ENCODE measurements around the gene MAP3K3.
A peak's percentile ranks its signal among the peaks of the same experiment; 100 is the strongest.

MAP3K3 gene

DNA sequence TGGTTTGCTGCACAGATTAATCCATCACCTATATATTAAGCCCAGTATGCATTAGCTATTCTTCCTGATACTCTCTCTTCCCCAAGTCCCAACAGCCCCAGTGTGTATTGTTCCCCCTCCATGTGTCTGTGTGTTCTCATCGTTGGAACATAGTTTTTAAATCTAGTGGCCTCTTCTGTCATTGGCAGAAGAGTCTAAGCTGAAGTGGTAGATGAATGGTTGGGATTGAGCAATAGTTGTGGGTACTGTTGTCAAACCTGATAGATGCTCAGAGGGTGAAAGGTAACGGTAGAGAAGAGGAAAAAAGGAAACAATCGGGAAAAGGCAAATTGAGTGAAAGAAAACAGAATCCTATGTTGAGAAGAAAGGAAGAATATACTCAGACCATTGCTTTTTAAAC, 29.9 kb downstream of the MAP3K3 start:
- Histone ChIP-seq H2BK120ac (ENCODE audit: insufficient read depth, low read length, poor library complexity) (no peak overlapping the region), H4K91ac (ENCODE audit: low read depth, low read length) (no peak overlapping the region), H2AK5ac (ENCODE audit: low read length) (no peak overlapping the region), H3K27ac (ENCODE audit: low read depth, low read length) (no peak overlapping the region), H3K36me3 (ENCODE audit: control insufficient read depth in 1 of 2, insufficient read depth in 2 of 2, low read length in 2 of 2) (peaks cover 5 to 6% of the 10 kb centered on the region in 2 experiments), H3K4ac (ENCODE audit: low read depth, low read length) (no peak overlapping the region), H3K4me2 (ENCODE audit: low read length) (no peak overlapping the region), H3K4me3 (ENCODE audit: low read depth, low read length) (no peak overlapping the region), H3K79me1 (ENCODE audit: low read length) (peaks cover 2% of the 10 kb centered on the region), H2AFZ (ENCODE audit: insufficient read depth, low read length, poor library complexity) (no peak overlapping the region), H3K9me3 (ENCODE audit: insufficient read depth, low read depth, low read length) (no peaks in the 10 kb centered on the region), H4K12ac (ENCODE audit: low read depth, low read length) (no peak overlapping the region), H3K9ac (ENCODE audit: low read length) (no peak overlapping the region), H2BK5ac (ENCODE audit: low read depth, low read length, poor library complexity) (no peak overlapping the region), H3K79me2 (ENCODE audit: control insufficient read depth, insufficient read depth, low read length, poor library complexity) (no peaks in the 10 kb centered on the region), H3K27me3 (ENCODE audit: insufficient read depth, low read length) (no peaks in the 10 kb centered on the region), H3K4me1 (ENCODE audit: control insufficient read depth in 1 of 2, insufficient read depth in 2 of 2, low read length in 2 of 2) (peaks cover 4 to 8% of the 10 kb centered on the region in 2 experiments), H3K23ac (ENCODE audit: low read length) (no peak overlapping the region), H4K8ac (ENCODE audit: low read depth, low read length) (no peak overlapping the region), H2BK12ac (ENCODE audit: low read length) (no peak overlapping the region), H3K14ac (ENCODE audit: low read length) (no peak overlapping the region), H3K18ac (ENCODE audit: low read length) (no peak overlapping the region)
- WGBS (ENCODE audit: extremely low coverage, insufficient coverage, insufficient read length) = no CpG with 5 or more reads among the region's 3 CpGs
- DNase-seq = no peak

DNA sequence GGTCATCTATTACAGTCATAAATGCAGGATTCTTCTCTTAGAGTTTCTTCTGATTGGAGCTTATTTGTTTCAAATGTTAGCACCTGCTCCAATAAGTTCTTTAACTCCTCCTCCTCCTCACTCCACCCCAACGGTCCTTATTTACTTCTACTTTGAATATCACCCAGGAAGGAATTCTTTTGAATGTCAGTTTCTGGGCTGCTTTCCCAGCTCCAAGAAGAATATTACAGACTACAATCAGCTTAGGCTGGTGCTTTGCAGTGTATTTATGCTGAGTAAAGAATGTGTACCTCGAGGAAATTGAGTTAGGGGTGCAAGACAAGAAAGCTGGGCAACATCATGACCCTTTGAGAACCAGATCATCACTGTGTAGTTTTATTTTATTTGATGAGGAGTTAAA, 30.8 kb downstream of the MAP3K3 start:
- H2BK12ac ChIP-seq (ENCODE audit: low read length) = no peak overlapping the region
- H3K18ac ChIP-seq (ENCODE audit: low read length) = no peak overlapping the region
- H3K4me2 ChIP-seq (ENCODE audit: low read length) = no peak overlapping the region
- H3K4me1 ChIP-seq (ENCODE audit: control insufficient read depth in 1 of 2, insufficient read depth in 2 of 2, low read length in 2 of 2) = peaks cover 0 to 2% of the 10 kb centered on the region in 2 experiments
- H3K27ac ChIP-seq (ENCODE audit: low read depth, low read length) = no peak overlapping the region
- no peak overlapping the region for H4K91ac ChIP-seq (ENCODE audit: low read depth, low read length)
- no peak for DNase-seq
- H3K4me3 ChIP-seq (ENCODE audit: low read depth, low read length) = no peak overlapping the region
- no peak overlapping the region for H2AFZ ChIP-seq (ENCODE audit: insufficient read depth, low read length, poor library complexity)
- H3K14ac ChIP-seq (ENCODE audit: low read length) = no peak overlapping the region
- no peak overlapping the region for H2BK120ac ChIP-seq (ENCODE audit: insufficient read depth, low read length, poor library complexity)
- no peaks in the 10 kb centered on the region for H3K79me1 ChIP-seq (ENCODE audit: low read length)
- peaks cover 5 to 6% of the 10 kb centered on the region in 2 experiments for H3K36me3 ChIP-seq (ENCODE audit: control insufficient read depth in 1 of 2, insufficient read depth in 2 of 2, low read length in 2 of 2)
- no peak overlapping the region for H3K9ac ChIP-seq (ENCODE audit: low read length)
- no peak overlapping the region for H3K4ac ChIP-seq (ENCODE audit: low read depth, low read length)
- no peaks in the 10 kb centered on the region for H3K79me2 ChIP-seq (ENCODE audit: control insufficient read depth, insufficient read depth, low read length, poor library complexity)
- no peak overlapping the region for H3K23ac ChIP-seq (ENCODE audit: low read length)
- H3K27me3 ChIP-seq (ENCODE audit: insufficient read depth, low read length) = no peaks in the 10 kb centered on the region
- WGBS (ENCODE audit: extremely low coverage, insufficient coverage, insufficient read length) = no CpG with 5 or more reads among the region's 2 CpGs
- H4K8ac ChIP-seq (ENCODE audit: low read depth, low read length) = no peak overlapping the region
- no peaks in the 10 kb centered on the region for H3K9me3 ChIP-seq (ENCODE audit: insufficient read depth, low read depth, low read length)
- H4K12ac ChIP-seq (ENCODE audit: low read depth, low read length) = no peak overlapping the region
- H2AK5ac ChIP-seq (ENCODE audit: low read length) = no peak overlapping the region
- H2BK5ac ChIP-seq (ENCODE audit: low read depth, low read length, poor library complexity) = no peak overlapping the region

DNA sequence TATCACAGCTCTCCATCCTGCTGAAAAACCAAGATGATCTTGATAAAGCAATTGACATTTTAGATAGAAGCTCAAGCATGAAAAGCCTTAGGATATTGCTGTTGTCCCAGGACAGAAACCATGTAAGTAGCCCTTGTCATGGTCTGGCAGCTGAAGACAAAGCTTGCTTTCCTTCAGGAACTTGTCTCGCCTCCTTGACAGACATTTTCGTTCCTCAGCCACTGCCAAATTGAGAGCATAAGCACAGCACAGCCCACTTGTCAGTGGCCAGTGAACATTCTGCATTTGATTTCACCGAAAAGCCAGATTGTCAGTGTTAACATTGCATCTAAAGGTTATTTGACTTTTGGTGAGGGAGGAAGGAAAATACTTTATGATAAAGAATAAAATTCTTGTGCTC, 35.6 kb downstream of the MAP3K3 start:
- no peak overlapping the region for H3K27ac ChIP-seq (ENCODE audit: low read depth, low read length)
- H3K4ac ChIP-seq (ENCODE audit: low read depth, low read length) = no peak overlapping the region
- H2AFZ ChIP-seq (ENCODE audit: insufficient read depth, low read length, poor library complexity) = no peak overlapping the region
- no peak overlapping the region for H4K12ac ChIP-seq (ENCODE audit: low read depth, low read length)
- peaks cover 5 to 6% of the 10 kb centered on the region in 2 experiments for H3K36me3 ChIP-seq (ENCODE audit: control insufficient read depth in 1 of 2, insufficient read depth in 2 of 2, low read length in 2 of 2)
- no peak overlapping the region for H2BK120ac ChIP-seq (ENCODE audit: insufficient read depth, low read length, poor library complexity)
- H2BK5ac ChIP-seq (ENCODE audit: low read depth, low read length, poor library complexity) = no peak overlapping the region
- H3K4me2 ChIP-seq (ENCODE audit: low read length) = no peak overlapping the region
- no peaks in the 10 kb centered on the region for H3K79me1 ChIP-seq (ENCODE audit: low read length)
- H2BK12ac ChIP-seq (ENCODE audit: low read length) = no peak overlapping the region
- no peak overlapping the region for H4K91ac ChIP-seq (ENCODE audit: low read depth, low read length)
- H3K9me3 ChIP-seq (ENCODE audit: insufficient read depth, low read depth, low read length) = no peaks in the 10 kb centered on the region
- H3K18ac ChIP-seq (ENCODE audit: low read length) = no peak overlapping the region
- no peak overlapping the region for H4K8ac ChIP-seq (ENCODE audit: low read depth, low read length)
- WGBS (ENCODE audit: extremely low coverage, insufficient coverage, insufficient read length) = no CpG with 5 or more reads among the region's 3 CpGs
- no peak overlapping the region for H3K23ac ChIP-seq (ENCODE audit: low read length)
- DNase-seq = no peak
- H3K4me3 ChIP-seq (ENCODE audit: low read depth, low read length) = no peak overlapping the region
- H3K27me3 ChIP-seq (ENCODE audit: insufficient read depth, low read length) = no peaks in the 10 kb centered on the region
- no peak overlapping the region for H3K14ac ChIP-seq (ENCODE audit: low read length)
- H2AK5ac ChIP-seq (ENCODE audit: low read length) = no peak overlapping the region
- H3K4me1 ChIP-seq (ENCODE audit: control insufficient read depth in 1 of 2, insufficient read depth in 2 of 2, low read length in 2 of 2) = peaks cover 0 to 4% of the 10 kb centered on the region in 2 experiments
- H3K79me2 ChIP-seq (ENCODE audit: control insufficient read depth, insufficient read depth, low read length, poor library complexity) = no peaks in the 10 kb centered on the region
- no peak overlapping the region for H3K9ac ChIP-seq (ENCODE audit: low read length)

GRCh38 chr17:63658366-63658765, 36.1 kb downstream of the MAP3K3 start:
- Histone ChIP-seq H2BK12ac (ENCODE audit: low read length) (no peak overlapping the region), H3K79me2 (ENCODE audit: control insufficient read depth, insufficient read depth, low read length, poor library complexity) (no peaks in the 10 kb centered on the region), H3K4me1 (ENCODE audit: control insufficient read depth in 1 of 2, insufficient read depth in 2 of 2, low read length in 2 of 2) (peaks cover 0 to 4% of the 10 kb centered on the region in 2 experiments), H4K91ac (ENCODE audit: low read depth, low read length) (no peak overlapping the region), H2BK120ac (ENCODE audit: insufficient read depth, low read length, poor library complexity) (no peak overlapping the region), H3K18ac (ENCODE audit: low read length) (no peak overlapping the region), H3K27me3 (ENCODE audit: insufficient read depth, low read length) (no peaks in the 10 kb centered on the region), H3K4me2 (ENCODE audit: low read length) (no peak overlapping the region), H2BK5ac (ENCODE audit: low read depth, low read length, poor library complexity) (no peak overlapping the region), H3K14ac (ENCODE audit: low read length) (no peak overlapping the region), H3K23ac (ENCODE audit: low read length) (no peak overlapping the region), H3K9me3 (ENCODE audit: insufficient read depth, low read depth, low read length) (no peaks in the 10 kb centered on the region), H2AFZ (ENCODE audit: insufficient read depth, low read length, poor library complexity) (no peak overlapping the region), H4K8ac (ENCODE audit: low read depth, low read length) (no peak overlapping the region), H3K79me1 (ENCODE audit: low read length) (no peaks in the 10 kb centered on the region), H2AK5ac (ENCODE audit: low read length) (no peak overlapping the region), H3K9ac (ENCODE audit: low read length) (no peak overlapping the region), H4K12ac (ENCODE audit: low read depth, low read length) (no peak overlapping the region), H3K4me3 (ENCODE audit: low read depth, low read length) (no peak overlapping the region), H3K4ac (ENCODE audit: low read depth, low read length) (no peak overlapping the region), H3K36me3 (ENCODE audit: control insufficient read depth in 1 of 2, insufficient read depth in 2 of 2, low read length in 2 of 2) (peaks cover 3 to 6% of the 10 kb centered on the region in 2 experiments), H3K27ac (ENCODE audit: low read depth, low read length) (no peak overlapping the region)
- peak in 1 of 2 donors; percentile 55 for DNase-seq
- WGBS (ENCODE audit: extremely low coverage, insufficient coverage, insufficient read length) = no CpG with 5 or more reads among the region's 1 CpG

Data from trophoblast cell (in vitro differentiated cells and primary cell).